SHP77 (cell line): ENCODE results near the gene CCDC124.

Source experiments
- DNase-seq, 2 experiments: peaks; one replicate each; lab custom pipeline; 2025; lab: John Stamatoyannopoulos, UW

Gene CCDC124

DNA sequence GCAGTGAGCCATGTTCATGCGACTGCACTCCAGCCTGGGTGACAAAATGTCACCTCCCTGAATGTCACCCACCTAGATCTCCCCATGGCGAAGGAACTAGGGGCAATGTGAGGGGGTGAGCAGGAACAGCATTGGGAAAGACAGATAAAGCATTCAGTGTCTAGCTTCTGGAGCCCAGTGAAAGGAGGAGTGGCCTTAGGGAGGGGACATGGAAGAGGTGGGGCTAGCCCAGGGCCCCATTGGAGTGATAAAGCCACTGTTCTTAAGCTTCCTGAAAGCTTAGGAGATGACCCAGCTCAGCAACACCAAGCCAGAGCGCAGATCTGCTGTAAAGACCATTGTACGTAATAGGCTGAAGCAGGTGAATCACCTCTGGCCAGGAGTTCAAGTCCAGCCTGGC is 21.1 kb downstream of the CCDC124 start:
- DNase-seq: no peak

DNA sequence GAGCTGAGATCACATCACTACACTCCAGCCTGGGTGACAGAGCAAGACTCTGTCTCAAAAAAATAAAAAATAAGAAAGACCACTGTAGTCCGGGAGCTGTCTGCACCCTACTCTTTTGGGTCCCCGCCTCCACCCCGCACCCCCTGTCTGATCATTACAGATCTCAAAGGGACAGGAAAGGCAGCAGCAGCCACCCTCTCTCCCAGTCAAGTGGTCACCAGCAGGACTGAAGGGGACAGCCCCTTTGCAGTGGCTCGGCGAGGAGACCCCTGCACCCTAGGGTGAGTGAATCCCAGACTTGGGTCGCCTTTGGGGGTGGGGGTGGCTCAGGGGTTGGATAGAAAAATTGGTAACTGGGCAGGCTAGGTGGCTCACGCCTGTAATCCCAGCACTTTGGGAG is 21.6 kb downstream of the CCDC124 start:
- DNase-seq: no peak

DNA sequence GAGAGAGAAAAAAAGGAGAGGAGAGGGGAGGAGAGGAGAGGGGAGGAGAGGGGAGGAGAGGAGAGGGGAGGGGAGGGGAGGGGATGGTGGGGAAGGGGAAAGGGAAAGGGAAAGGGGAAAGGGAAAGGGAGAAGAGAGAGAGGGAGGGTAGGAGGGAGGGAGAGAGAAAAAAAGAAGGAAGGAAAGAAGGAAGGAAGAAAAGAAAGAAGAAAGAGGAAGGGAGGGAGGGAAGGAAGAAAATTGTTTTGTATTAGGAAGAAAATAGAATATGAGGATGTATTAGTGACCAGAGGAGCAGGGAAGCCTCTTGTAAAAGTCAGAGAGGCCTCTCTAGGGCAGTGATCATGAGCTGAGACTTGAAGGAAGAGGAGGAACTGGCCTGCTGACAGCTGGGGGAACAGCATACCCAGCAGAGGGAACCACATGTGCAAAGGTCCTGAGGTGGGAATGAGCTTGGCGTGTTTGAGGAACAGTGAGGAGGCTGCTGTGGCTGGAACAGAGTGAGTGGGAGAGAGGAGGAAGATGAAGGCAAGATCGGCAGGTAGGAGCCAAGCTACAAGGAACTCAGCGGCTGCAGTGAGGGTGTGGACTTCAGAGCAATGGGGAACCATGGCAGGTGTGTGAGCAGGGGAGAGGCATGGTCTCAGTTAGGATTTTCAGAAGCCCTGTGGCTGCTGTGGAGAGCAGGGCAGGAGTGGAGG is 24.5 kb downstream of the CCDC124 start:
- no peak for DNase-seq

DNA sequence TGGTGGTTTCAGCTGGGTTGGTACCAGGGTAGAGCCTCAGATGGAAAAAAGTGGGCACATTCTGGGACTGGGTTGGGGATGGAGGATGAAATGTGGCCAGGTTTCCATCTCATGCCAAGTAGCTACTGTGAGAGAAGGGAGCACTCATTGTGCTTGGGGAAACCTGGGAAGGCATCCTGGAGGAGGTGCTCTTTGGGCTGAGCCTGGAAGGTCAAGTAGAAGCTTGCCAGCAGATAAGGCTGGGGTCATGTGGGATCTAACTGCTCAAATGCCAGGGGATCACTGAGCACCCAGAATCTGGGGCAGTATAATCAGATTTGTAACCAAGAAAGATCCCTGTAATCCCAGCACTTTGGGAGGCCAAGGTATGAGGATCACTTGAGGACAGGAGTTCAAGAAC is 25.1 kb downstream of the CCDC124 start:
- DNase-seq: no peak

DNA sequence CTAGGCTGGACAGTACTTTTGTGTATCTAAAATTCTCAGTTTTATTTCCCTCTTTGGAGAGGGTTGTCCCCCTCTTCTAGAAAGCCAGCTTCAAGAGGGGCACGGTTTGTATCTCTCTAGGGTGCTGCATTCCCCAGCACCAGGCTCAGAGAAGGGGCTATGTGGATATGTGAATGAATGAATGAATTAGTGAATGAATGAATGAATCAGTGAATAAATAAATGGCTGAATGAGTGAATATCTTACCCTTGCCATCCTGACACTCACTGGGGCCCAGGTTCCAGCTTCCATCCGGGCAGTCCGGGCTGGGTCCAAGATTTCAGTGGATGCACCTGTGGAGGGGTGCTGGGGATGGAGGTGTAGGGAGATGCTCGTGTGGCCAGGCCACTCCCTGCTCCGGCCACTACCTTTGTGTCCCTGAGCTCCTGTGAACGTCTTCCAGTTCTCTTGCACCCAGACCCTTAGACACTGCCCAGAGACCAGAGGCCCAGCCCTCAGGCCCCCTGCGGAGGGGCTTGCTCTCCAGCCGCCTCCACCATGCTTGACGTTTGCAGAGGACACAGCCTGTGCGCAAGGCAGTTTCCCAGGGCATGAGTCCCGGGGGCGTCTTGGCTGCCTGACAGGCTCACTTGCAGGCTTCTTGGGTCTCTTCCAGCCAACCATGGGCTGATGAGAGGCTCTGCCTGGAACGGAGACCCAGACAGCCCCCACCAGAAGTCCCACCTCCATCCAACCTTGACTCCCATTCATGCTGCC is 31.3 kb downstream of the CCDC124 start:
- DNase-seq: no peak

DNA sequence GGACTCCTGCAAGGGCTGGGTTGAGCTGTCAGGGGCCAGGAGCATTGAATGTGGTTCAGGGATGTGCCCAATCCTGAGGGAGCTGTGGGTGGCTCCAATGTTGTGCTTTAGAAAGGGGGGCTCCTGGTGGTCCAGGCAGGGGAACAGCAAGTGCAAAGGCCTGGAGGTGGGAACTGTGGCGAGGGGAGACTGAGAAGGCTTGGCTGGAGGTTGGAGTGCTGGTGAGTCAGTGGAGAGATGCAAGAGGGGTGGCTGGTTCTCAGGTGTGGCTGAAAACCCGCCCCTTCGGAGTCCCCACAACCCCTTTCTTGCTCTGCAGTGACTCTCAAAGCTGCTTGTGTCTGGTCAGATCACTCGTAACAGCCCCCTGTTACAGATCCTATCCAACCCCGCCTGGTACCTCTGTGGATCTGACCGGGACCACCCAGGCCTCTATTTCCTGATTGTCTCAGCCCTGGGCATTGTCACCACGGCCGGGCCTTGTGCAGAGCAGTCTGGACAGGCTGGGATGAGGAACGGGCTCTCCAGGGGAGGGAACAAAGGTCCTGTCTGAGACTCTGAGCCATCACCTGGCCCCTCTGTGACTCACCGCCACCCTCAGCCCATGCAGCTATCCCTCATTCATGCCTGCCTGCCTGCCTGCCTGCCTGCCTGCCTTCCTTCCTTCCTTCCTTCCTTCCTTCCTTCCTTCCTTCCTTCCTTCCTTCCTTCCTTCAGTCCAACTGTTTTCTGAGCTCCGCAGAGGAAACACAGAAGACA is 32.7 kb downstream of the CCDC124 start:
- DNase-seq: no peak

DNA sequence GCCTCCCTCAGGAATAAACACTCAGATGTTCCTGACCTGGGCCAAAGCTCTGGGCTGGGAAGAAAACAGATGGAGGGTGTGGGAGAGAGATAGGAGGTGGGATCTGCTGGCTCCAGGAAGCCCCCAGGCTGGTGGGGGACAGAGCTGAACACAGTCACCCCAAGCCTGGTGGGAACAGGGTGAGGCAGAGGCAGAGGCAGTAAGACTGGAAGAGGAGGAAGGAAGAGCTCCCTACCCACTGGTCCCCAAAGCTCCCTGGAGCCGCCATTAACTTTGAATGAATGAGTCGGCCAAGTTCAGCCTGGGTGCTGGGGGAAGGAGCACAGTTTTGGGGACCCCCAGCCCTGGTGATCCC is 33.3 kb downstream of the CCDC124 start:
- no peak for DNase-seq

DNA sequence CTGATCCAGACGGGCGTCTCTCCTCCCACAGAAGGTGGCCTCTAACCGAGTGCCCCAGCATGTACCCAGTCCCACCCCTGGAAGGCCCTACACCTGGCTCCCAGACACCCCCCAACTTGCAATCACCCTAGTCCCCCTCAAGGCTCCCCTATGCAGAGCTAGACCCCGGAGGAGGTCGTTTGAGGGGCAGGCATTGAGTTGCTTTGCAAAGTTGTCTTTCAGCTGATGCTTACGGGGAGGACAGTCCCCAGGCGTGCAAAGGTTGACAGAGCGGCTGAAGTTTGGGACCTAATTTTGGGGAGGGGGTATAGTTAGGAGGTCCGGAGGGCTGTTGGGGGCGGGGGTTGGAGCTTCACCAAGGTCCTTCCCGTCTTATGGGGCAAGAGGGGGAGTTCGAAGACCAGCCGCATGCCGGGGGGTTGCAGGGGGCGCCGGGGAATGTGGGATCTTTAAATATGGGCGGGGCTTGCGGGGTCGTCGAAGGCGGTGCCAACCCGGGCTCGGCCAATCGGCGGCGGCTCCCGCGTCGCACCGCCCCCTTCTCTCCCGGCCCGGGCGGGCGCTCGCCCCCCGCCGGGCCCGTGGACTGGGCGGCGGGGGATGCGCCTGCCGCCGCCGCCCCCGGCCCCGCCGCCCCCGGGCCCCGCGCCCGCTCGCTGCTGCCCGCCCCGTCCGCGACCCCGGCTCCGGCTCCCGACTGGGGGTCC is 33.9 kb downstream of the CCDC124 start, which contains the start of gene KCNN1:
Gene KCNN1 (plus strand): TSS at position 558 of the 707 bp plus-strand sequence. CDS start 6,782 bp downstream, outside the sequence.
- no peak for DNase-seq

DNA sequence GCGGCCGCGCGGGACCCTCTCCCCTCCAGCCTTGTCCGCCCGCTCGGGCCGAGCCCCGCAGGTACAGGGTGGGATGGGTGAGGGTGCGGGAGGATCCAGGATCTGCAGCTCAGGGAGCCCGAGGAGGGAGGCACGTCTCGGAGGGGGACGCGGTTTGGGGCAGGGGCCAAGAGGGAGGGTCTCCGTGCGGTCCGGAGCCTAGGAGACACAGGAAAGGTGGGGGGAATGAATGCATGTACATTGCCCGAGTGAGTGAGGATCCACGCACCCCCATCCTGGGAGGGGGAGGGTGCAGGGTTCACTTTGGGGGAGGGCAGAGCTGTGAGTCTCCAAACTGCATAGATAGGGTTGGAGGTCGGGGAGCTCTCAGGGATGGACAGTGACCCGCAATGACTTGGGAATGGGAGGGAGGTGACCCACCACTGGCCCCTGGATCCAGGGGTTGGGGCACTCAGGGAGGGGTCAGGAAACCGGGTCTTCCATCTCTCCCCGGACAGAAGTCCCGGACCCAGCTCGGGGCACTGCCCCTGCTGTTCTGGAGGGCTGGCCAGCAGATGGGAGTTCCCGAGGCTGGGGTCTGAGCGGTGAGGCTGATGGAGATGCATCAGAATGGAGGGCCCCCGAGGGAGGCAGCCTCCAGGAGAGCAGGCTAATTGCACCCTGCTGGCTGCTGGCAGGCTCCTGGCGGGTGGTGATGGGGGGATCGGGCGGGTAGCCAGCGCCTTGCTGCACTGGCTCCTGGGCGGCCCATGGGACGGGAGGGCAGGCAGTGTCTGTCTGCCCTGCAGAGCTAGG is 34.6 kb downstream of the CCDC124 start:
- DNase-seq: no peak

DNA sequence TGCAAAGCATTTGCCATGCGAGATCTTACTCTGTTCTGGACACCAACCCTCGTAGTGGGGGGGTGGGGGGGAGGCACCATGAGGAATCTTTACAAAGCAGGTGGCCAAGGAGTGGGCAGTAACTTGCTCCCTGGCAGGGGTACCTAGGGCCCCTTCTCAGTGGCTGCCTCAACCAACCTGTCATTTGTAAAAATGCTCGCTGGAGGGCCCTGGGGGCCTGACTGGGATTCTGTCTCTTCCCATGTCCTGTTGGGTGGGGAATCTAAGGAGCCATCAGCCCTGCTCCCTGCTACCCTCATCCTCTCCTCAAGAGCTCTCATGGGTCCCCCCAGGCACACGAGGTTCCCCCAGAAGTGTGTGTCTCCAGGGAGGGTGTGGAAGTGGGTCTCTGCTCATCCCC is 35.5 kb downstream of the CCDC124 start:
- no peak for DNase-seq

DNA sequence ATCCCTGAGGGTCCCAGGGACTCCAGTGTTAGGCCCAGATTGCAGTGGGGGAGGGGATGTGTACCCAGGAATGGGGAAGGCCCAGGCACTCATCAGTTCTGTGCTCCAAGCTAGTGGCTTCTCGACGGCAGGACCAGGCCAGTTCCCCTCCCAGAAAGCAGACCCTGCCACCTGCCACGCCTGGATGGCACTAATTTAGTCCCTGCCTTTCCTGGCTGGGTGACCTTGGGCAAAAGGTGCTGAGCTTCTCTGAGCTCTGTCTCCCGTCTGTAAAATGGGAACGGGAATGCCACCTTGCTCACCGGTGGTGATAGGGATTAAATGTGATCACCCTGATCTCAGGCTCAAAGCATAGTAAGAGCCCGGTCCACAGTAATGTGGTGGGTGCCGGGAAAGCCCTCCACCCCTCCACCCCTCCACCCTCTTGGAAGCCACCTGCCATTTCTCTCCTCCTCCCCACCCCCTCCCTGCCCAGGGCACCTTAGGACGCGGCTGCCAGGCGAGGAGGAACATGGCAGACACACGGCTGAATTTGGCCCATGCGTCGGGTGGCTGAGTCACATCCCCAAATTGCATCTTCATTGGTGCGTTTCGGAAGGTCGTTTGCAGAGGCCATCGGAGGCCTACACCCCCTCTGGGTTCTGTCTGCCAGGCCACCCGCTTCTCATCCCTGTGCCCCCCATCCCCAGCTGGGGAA is 36.4 kb downstream of the CCDC124 start:
- DNase-seq: no peak

DNA sequence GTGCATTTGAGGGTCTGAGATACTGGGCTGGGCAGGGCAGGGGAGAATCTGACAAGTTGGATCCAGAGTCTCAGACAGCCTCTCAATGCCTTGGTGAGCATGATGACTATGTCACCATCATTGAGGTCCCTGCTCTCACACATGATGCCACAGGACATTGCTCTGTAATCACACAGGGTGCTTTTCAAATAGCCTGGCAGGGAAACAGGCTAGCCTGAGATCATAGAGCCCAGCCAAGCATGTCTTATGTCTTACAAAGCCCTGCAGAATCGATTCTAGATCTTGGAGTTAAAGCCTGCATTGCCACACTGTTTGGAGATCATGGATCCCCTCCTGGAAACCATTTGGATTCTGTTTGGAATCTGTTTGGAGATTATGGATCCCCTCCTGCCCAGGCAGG is 39.4 kb downstream of the CCDC124 start:
- DNase-seq: no peak

DNA sequence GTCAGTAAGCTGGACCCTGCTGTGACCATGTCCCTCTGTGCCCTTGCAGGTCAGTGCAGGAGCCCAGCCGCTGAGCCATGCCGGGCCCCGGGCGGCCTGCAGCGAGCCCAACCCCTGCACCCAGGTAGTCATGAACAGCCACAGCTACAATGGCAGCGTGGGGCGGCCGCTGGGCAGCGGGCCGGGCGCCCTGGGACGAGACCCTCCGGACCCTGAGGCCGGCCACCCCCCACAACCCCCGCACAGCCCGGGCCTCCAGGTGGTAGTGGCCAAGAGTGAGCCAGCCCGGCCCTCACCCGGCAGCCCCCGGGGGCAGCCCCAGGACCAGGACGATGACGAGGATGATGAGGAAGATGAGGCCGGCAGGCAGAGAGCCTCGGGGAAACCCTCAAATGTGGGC is 40.9 kb downstream of the CCDC124 start:
- no peak for DNase-seq

DNA sequence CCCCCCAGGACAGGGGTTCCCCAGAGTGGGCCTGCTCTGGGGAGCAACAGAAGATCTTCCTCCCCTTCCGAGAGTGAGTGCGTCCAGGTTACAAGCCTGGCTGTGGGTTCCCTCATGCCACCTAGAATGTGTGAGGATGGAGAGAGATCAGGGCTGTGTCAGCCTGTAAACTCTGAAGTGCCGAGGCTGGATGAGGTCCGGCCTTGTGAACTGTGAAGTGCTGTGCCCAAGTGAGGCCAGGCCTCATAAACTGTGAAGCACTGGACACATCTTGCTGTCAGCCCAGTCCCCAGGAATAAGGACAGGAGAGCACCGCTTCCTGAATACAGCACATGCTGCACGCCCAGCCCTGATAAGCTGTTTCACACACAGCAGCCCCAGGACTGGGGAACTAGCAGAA is 41.7 kb downstream of the CCDC124 start:
- DNase-seq: no peak

DNA sequence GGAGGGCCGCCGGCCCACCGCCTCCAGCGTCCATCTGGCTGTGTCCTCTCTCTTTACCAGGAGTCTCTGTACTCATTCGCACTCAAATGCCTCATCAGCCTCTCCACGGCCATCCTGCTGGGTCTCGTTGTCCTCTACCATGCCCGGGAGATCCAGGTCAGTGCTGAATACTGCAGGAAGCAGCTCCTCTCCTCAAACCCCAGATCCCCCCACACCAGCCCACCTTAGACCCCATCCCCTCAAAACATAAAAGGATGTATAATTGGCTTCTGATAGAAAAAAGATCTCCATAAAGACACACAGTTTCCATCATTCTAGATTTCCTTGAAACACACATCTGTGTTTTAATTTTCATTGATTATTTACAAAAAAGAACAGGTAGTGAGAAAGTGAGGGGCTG is 42.2 kb downstream of the CCDC124 start:
- no peak for DNase-seq

DNA sequence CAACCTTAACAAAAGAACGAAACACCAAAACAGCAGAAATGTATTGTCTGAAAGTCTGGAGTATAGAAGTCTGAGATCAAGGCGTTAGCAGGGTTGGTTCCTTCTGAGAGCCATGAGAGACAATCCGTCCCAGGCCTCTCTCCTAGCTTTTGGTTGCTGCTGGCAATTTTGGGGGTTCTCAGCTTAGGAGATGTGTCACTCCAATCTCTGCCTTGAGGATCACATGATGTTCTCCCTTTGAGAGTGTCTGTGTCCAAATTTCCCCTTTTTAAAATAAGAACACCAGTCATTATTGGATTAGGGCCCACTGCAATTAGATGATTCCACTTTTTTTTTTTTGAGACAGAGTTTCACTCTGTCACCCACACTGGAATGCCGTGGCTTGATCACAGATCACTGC is 44.2 kb downstream of the CCDC124 start:
- DNase-seq: no peak

DNA sequence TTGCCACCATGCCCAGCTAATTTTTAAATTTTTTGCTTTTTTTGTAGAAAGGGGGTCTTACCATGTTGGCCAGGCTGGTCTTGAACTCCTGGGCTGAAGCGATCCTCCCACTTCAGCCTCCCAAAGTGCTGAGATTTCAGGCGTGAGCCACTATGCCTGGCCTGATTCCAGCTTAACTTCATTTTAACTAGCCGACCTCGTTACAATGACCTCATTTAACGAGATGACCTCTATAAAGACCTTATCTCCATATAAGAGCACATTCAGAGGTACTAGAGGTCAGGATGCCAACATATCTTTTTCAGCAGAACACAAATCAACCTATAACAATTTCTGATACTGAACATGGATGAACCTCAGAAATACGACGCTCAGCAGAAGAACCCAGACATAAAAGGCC is 44.7 kb downstream of the CCDC124 start:
- no peak for DNase-seq

DNA sequence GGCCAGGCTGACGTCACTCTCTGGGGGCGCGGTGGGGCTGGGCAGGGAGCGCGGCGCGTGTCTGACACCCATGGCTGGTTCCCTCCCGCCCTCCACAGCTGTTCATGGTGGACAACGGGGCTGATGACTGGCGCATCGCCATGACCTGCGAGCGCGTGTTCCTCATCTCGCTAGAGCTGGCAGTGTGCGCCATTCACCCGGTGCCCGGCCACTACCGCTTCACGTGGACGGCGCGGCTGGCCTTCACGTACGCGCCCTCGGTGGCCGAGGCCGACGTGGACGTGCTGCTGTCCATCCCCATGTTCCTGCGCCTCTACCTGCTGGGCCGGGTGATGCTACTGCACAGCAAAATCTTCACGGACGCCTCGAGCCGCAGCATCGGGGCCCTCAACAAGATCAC is 48.8 kb downstream of the CCDC124 start:
- DNase-seq: no peak

DNA sequence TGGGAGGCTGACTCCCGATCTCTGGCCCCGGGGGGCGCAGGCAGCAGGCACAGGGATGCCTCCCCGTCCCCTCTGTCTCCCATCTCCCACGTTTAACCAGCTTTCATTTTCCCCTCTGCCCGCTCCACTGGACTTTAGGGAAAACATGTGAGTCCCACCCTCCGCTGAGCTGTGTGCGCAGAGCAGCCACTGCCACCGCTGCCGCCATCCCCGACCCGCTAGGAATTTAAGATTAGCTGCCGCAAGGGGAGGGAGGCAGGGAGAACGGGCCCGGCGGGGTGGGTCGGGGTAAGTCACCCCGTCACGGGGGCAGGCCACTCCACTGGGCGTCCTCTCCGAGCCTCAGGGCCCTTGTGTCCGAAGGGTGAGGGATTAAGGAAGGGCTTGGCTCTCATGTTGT is 49.6 kb downstream of the CCDC124 start:
- DNase-seq: no peak

DNA sequence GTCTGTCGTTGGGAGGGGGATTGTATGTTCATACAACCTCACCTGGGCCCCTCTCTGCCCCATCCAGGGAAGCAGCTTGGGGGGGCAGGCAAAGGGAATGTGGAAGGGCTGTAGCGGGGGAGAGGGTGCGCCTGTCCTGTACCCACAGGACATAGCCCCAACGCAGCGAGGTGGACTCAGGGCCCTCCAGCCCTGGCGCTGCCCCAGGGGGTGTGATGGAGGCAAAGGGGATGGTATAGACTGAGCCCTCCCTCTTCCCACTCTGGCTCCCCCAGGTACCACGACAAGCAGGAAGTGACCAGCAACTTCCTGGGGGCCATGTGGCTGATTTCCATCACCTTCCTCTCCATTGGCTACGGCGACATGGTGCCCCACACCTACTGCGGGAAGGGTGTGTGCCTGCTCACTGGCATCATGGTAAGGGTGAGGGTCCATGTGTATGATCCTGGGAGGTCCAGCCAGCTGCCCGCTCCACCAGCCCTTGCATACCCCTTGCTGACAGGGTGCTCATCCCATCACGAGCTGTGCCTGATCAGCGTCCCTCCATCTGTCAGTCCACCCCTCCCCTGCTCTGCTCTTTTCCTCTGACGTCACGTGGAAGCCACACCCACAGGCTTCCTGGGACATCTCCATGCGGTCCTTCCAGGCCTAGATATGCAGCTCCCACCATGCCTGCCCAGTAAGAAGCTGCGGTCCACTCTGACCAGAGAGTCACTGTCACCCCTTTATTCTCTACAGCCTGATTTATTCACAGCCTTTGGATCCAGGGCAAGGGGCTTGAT is 52.4 kb downstream of the CCDC124 start:
- peak in 1 of 2 experiments; percentile 4 for DNase-seq
